ENCODE results near the gene CFD.

The CFD gene

GRCh38 chr19:904545-904944, 45.1 kb downstream of the CFD start:
- H4K20me1 ChIP-seq (ENCODE audit: insufficient read depth, low read length, poor library complexity, severe bottlenecking) = peaks cover 6% of the 10 kb centered on the region
- H3K9me2 ChIP-seq (replicated peaks; ENCODE audit: low read depth, low read length) = no peaks in the 10 kb centered on the region

GRCh38 chr19:906480-906879, 47.0 kb downstream of the CFD start:
- H3K4me1 ChIP-seq (ENCODE audit: insufficient read depth, low read length, poor library complexity, severe bottlenecking) = peaks cover 16% of the 10 kb centered on the region
- H3K4me3 ChIP-seq (ENCODE audit: low read length, poor library complexity, severe bottlenecking) = no peak overlapping the region

More at GRCh38 chr19:904545-904944, 45.1 kb downstream of the CFD start:
- Histone ChIP-seq H3K9ac (ENCODE audit: low read depth, low read length, poor library complexity, severe bottlenecking) (no peak overlapping the region), H3K9me3 (ENCODE audit: insufficient read depth, low read depth, low read length) (no peaks in the 10 kb centered on the region), H3K4me2 (ENCODE audit: low read depth, low read length, poor library complexity, severe bottlenecking) (no peak overlapping the region), H3K36me3 (ENCODE audit: insufficient read depth, low read length) (no peaks in the 10 kb centered on the region), H3K4me1 (ENCODE audit: insufficient read depth, low read length, poor library complexity, severe bottlenecking) (peaks cover 16% of the 10 kb centered on the region), H3K79me2 (ENCODE audit: insufficient read depth, low read length) (peaks cover 16% of the 10 kb centered on the region; the same call in 1 of the 2 replicates), H3K4me3 (ENCODE audit: low read length, poor library complexity, severe bottlenecking) (no peak overlapping the region), H3F3A (ENCODE audit: low read depth) (no peaks in the 10 kb centered on the region), H3K27me3 (ENCODE audit: insufficient read depth, low read length, poor library complexity, severe bottlenecking) (no peaks in the 10 kb centered on the region), H2AFZ (ENCODE audit: low read length) (no peak overlapping the region)
- TF ChIP-seq EZH2phosphoT487 (IDR thresholded peaks at IDR 0.05; ENCODE audit: borderline replicate concordance) = no peak
- TF ChIP-seq CTCF (conservative IDR thresholded peaks at IDR 0.05; ENCODE audit: low read length) = no peak

GRCh38 chr19:907183-907853, 47.9 kb downstream of the CFD start:
- Histone ChIP-seq H2AFZ (ENCODE audit: low read length) (no peak overlapping the region), H3K79me2 (ENCODE audit: insufficient read depth, low read length) (peaks cover 22% of the 10 kb centered on the region; the same call in 1 of the 2 replicates), H3F3A (ENCODE audit: low read depth) (no peaks in the 10 kb centered on the region), H3K4me2 (ENCODE audit: low read depth, low read length, poor library complexity, severe bottlenecking) (no peak overlapping the region), H3K9me3 (ENCODE audit: insufficient read depth, low read depth, low read length) (no peaks in the 10 kb centered on the region), H3K9ac (ENCODE audit: low read depth, low read length, poor library complexity, severe bottlenecking) (no peak overlapping the region), H3K27me3 (ENCODE audit: insufficient read depth, low read length, poor library complexity, severe bottlenecking) (no peaks in the 10 kb centered on the region), H4K20me1 (ENCODE audit: insufficient read depth, low read length, poor library complexity, severe bottlenecking) (peaks cover 3% of the 10 kb centered on the region), H3K9me2 (replicated peaks; ENCODE audit: low read depth, low read length) (no peaks in the 10 kb centered on the region), H3K36me3 (ENCODE audit: insufficient read depth, low read length) (no peaks in the 10 kb centered on the region), H3K4me3 (ENCODE audit: low read length, poor library complexity, severe bottlenecking) (no peak overlapping the region), H3K4me1 (ENCODE audit: insufficient read depth, low read length, poor library complexity, severe bottlenecking) (peaks cover 16% of the 10 kb centered on the region)
- TF ChIP-seq CTCF (conservative IDR thresholded peaks at IDR 0.05; ENCODE audit: low read length) (no peak), EZH2phosphoT487 (IDR thresholded peaks at IDR 0.05; ENCODE audit: borderline replicate concordance) (no peak)

More at GRCh38 chr19:906480-906879, 47.0 kb downstream of the CFD start:
- H3F3A ChIP-seq (ENCODE audit: low read depth) = no peaks in the 10 kb centered on the region
- H3K79me2 ChIP-seq (ENCODE audit: insufficient read depth, low read length) = peaks cover 18% of the 10 kb centered on the region; the same call in 1 of the 2 replicates
- no peak overlapping the region for H2AFZ ChIP-seq (ENCODE audit: low read length)
- no peak for TF ChIP-seq CTCF (conservative IDR thresholded peaks at IDR 0.05; ENCODE audit: low read length)
- no peak for TF ChIP-seq EZH2phosphoT487 (IDR thresholded peaks at IDR 0.05; ENCODE audit: borderline replicate concordance)
- no peak overlapping the region for H3K9ac ChIP-seq (ENCODE audit: low read depth, low read length, poor library complexity, severe bottlenecking)
- H3K9me2 ChIP-seq (replicated peaks; ENCODE audit: low read depth, low read length) = no peaks in the 10 kb centered on the region
- no peaks in the 10 kb centered on the region for H3K27me3 ChIP-seq (ENCODE audit: insufficient read depth, low read length, poor library complexity, severe bottlenecking)
- peaks cover 5% of the 10 kb centered on the region for H4K20me1 ChIP-seq (ENCODE audit: insufficient read depth, low read length, poor library complexity, severe bottlenecking)
- no peaks in the 10 kb centered on the region for H3K9me3 ChIP-seq (ENCODE audit: insufficient read depth, low read depth, low read length)
- no peak overlapping the region for H3K4me2 ChIP-seq (ENCODE audit: low read depth, low read length, poor library complexity, severe bottlenecking)
- no peaks in the 10 kb centered on the region for H3K36me3 ChIP-seq (ENCODE audit: insufficient read depth, low read length)
